HepG2 (cell line): ENCODE measurements around the gene SRSF6. TPM values are rescaled to one million over a fixed set of nuclear protein-coding genes. Genes with fewer than 3 reads are reported as not detected.

Experiments
- CHCHD3 ChIP-seq: sonication (generic); formaldehyde crosslinking; IDR thresholded peaks from 2 replicates; pipeline ENCODE4 v1.8.0; 2022; ENCODE audit warnings: mild to moderate bottlenecking, missing genetic modification reagents, moderate library complexity
- FOXM1 ChIP-seq: sonication (generic); formaldehyde crosslinking; IDR thresholded peaks from 2 replicates; pipeline ENCODE4 v1.5.0; 2020; ENCODE audit warnings: missing genetic modification reagents
- MAFK ChIP-seq, 2 experiments: IDR thresholded peaks in 1 of 2; conservative IDR thresholded peaks in 1 of 2; 2 replicates each; pipeline ENCODE4 v1.6.1; 2011; ENCODE audit warnings: improper control_type of control experiment in 2 of 2, low read length in 2 of 2
- MED1 ChIP-seq: sonication (generic); formaldehyde crosslinking; IDR thresholded peaks from 2 replicates; pipeline ENCODE4 v1.4.0; 2020; ENCODE audit warnings: missing genetic modification reagents
- MIER2 ChIP-seq: IDR thresholded peaks from 2 replicates; pipeline ENCODE4 v1.6.1; 2016; ENCODE audit warnings: missing biosample characterization, missing genetic modification reagents
- NFE2 ChIP-seq: sonication (generic); formaldehyde crosslinking; IDR thresholded peaks from 2 replicates; pipeline ENCODE4 v1.4.0; 2020; ENCODE audit warnings: missing genetic modification reagents
- NFRKB ChIP-seq: fragments of 450-650 bp; IDR thresholded peaks from 2 replicates; pipeline ENCODE4 v1.6.1; 2017
- PAWR ChIP-seq: sonication (generic); formaldehyde crosslinking; IDR thresholded peaks from 2 replicates; pipeline ENCODE4 v1.4.0; 2020; ENCODE audit warnings: missing genetic modification reagents, mild to moderate bottlenecking, borderline replicate concordance
- PRPF4 ChIP-seq: fragments of 200-400 bp; formaldehyde crosslinking; IDR thresholded peaks from 2 replicates; pipeline ENCODE4 v1.6.1; 2016; ENCODE audit warnings: low read length, low read depth; ENCODE audit not compliant: poor library complexity, severe bottlenecking
- RAD21 ChIP-seq: fragments of 450-650 bp; formaldehyde crosslinking; IDR thresholded peaks from 2 replicates; pipeline ENCODE4 v1.5.0; 2020; ENCODE audit warnings: mild to moderate bottlenecking
- RBM22 ChIP-seq: fragments of 200-400 bp; formaldehyde crosslinking; optimal IDR thresholded peaks from 2 replicates; pipeline ENCODE3; 2017; ENCODE audit warnings: mild to moderate bottlenecking, low read length, moderate library complexity
- RORA ChIP-seq: sonication (generic); formaldehyde crosslinking; IDR thresholded peaks from 2 replicates; pipeline ENCODE4 v1.5.0; 2020; ENCODE audit warnings: mild to moderate bottlenecking, missing genetic modification reagents, moderate library complexity
- SUZ12 ChIP-seq: fragments of 150-350 bp; IDR thresholded peaks from 2 replicates; pipeline ENCODE4 v1.6.1; 2014; ENCODE audit warnings: low read depth, low read length
- THYN1 ChIP-seq: sonication (generic); formaldehyde crosslinking; IDR thresholded peaks from 2 replicates; pipeline ENCODE4 v1.8.1; 2023; ENCODE audit warnings: low read depth, mild to moderate bottlenecking, moderate library complexity, missing genetic modification reagents, borderline replicate concordance
- ZMAT5 ChIP-seq: sonication (generic); formaldehyde crosslinking; IDR thresholded peaks from 2 replicates; pipeline ENCODE4 v1.5.0; 2020; ENCODE audit warnings: mild to moderate bottlenecking, low read depth, missing genetic modification reagents, borderline replicate concordance
- ZNF34 ChIP-seq: sonication (generic); formaldehyde crosslinking; IDR thresholded peaks from 2 replicates; pipeline ENCODE4 v1.4.0; 2020; ENCODE audit warnings: mild to moderate bottlenecking, missing genetic modification reagents, borderline replicate concordance
- ZNF737 ChIP-seq: sonication (generic); formaldehyde crosslinking; IDR thresholded peaks from 2 replicates; pipeline ENCODE4 v1.5.0; 2020; ENCODE audit warnings: missing genetic modification reagents, mild to moderate bottlenecking, borderline replicate concordance
- ZNF773 ChIP-seq: sonication (generic); formaldehyde crosslinking; IDR thresholded peaks from 2 replicates; pipeline ENCODE4 v1.4.0; 2020; ENCODE audit warnings: missing genetic modification reagents, borderline replicate concordance
- polyA plus RNA-seq, 8 experiments: library from polyadenylated mRNA; depleted of rRNA in 3 of 8; stranded (reverse) in 7 of 8; unstranded in 1 of 8; fragments of >200 nt; fragmentation: Illumina TruSeq in 4 of 8; extraction: Trizol in 4 of 8; gene quantifications; 2 replicates each; pipeline versions ENCODE4 v1.2.1 to v1.2.3, GENCODE V29; 2011 to 2016; ENCODE audit warnings: low read depth in 4 of 8, missing spikeins in 1 of 8, mixed read lengths in 1 of 8; ENCODE audit not compliant: insufficient read depth in 1 of 8
- total RNA-seq, 5 experiments: library from RNA; depleted of rRNA; stranded (reverse); fragments of >200 nt; fragmentation: Illumina TruSeq; extraction: Trizol; gene quantifications; 2 replicates each; pipeline ENCODE4 v1.2.3, GENCODE V29; 2016; ENCODE audit warnings: low read depth in 1 of 5
- TF ChIP-seq, protein P1 (sequence below), 2 experiments: fragments of 450-650 bp in 1 of 2; sonication (generic) in 1 of 2; formaldehyde crosslinking; IDR thresholded peaks; 2 replicates each; pipeline versions ENCODE4 v1.5.0 to v1.8.0; 2020 to 2022; ENCODE audit warnings: mild to moderate bottlenecking in 1 of 2, missing genetic modification reagents in 1 of 2
- TF ChIP-seq, protein P2 (sequence below): sonication (generic); formaldehyde crosslinking; IDR thresholded peaks from 2 replicates; pipeline ENCODE4 v1.5.0; 2020; ENCODE audit warnings: missing genetic modification reagents
- TF ChIP-seq, protein P3 (sequence below): sonication (generic); formaldehyde crosslinking; IDR thresholded peaks from 2 replicates; pipeline ENCODE4 v1.4.0; 2020; ENCODE audit warnings: missing genetic modification reagents
- TF ChIP-seq, protein P4 (sequence below): sonication (generic); formaldehyde crosslinking; IDR thresholded peaks from 2 replicates; pipeline ENCODE4 v1.8.0; 2022; ENCODE audit warnings: missing genetic modification reagents, mild to moderate bottlenecking, moderate library complexity, borderline replicate concordance

SRSF6 gene
- total and polyA plus RNA-seq, 2 of the 13 experiments (the other 11 are each of a cell fraction or from before 2014, with no cell fraction given): 156 to 194 TPM

- TF ChIP-seq RBM22 (no peak), CHCHD3 (no peak; the same call in none of the 2 replicates), PRPF4 (no peak), ZNF737 (no peak), FOXM1 (CRISPR knock-in tag) (no peak), MIER2 (0 out of 2 replicates have a peak, but pooled peaks have one; percentile 9), ZMAT5 (no peak), SUZ12 (no peak), THYN1 (CRISPR knock-in tag) (no peak), ZNF773 (CRISPR knock-in tag) (0 out of 2 replicates have a peak, but pooled peaks have one; percentile 64), RORA (CRISPR knock-in tag) (no peak), MAFK (conservative IDR thresholded peaks at IDR 0.05 in 1 of 2, IDR thresholded peaks at IDR 0.05 in 1 of 2; ENCODE audit: low read length in 2 of 2) (no peak), NFE2 (no peak), MED1 (CRISPR knock-in tag) (peak; percentile 68), PAWR (peak; percentile 91; the same call in 1 of the 2 replicates), RAD21 (CRISPR knock-in tag) (peak; percentile 69), NFRKB (no peak), ZNF34 (peak; percentile 89)
- TF ChIP-seq, protein P1, sequence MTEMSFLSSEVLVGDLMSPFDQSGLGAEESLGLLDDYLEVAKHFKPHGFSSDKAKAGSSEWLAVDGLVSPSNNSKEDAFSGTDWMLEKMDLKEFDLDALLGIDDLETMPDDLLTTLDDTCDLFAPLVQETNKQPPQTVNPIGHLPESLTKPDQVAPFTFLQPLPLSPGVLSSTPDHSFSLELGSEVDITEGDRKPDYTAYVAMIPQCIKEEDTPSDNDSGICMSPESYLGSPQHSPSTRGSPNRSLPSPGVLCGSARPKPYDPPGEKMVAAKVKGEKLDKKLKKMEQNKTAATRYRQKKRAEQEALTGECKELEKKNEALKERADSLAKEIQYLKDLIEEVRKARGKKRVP (CRISPR knock-in tag; IDR thresholded peaks at IDR 0.05): no peak
- TF ChIP-seq, protein P2, sequence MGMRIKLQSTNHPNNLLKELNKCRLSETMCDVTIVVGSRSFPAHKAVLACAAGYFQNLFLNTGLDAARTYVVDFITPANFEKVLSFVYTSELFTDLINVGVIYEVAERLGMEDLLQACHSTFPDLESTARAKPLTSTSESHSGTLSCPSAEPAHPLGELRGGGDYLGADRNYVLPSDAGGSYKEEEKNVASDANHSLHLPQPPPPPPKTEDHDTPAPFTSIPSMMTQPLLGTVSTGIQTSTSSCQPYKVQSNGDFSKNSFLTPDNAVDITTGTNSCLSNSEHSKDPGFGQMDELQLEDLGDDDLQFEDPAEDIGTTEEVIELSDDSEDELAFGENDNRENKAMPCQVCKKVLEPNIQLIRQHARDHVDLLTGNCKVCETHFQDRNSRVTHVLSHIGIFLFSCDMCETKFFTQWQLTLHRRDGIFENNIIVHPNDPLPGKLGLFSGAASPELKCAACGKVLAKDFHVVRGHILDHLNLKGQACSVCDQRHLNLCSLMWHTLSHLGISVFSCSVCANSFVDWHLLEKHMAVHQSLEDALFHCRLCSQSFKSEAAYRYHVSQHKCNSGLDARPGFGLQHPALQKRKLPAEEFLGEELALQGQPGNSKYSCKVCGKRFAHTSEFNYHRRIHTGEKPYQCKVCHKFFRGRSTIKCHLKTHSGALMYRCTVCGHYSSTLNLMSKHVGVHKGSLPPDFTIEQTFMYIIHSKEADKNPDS (CRISPR knock-in tag): peak; percentile 16; the same call in 1 of the 2 replicates
- TF ChIP-seq, protein P3, sequence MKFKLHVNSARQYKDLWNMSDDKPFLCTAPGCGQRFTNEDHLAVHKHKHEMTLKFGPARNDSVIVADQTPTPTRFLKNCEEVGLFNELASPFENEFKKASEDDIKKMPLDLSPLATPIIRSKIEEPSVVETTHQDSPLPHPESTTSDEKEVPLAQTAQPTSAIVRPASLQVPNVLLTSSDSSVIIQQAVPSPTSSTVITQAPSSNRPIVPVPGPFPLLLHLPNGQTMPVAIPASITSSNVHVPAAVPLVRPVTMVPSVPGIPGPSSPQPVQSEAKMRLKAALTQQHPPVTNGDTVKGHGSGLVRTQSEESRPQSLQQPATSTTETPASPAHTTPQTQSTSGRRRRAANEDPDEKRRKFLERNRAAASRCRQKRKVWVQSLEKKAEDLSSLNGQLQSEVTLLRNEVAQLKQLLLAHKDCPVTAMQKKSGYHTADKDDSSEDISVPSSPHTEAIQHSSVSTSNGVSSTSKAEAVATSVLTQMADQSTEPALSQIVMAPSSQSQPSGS (CRISPR knock-in tag): peak; percentile 46; the same call in 1 of the 2 replicates
- TF ChIP-seq, protein P4, sequence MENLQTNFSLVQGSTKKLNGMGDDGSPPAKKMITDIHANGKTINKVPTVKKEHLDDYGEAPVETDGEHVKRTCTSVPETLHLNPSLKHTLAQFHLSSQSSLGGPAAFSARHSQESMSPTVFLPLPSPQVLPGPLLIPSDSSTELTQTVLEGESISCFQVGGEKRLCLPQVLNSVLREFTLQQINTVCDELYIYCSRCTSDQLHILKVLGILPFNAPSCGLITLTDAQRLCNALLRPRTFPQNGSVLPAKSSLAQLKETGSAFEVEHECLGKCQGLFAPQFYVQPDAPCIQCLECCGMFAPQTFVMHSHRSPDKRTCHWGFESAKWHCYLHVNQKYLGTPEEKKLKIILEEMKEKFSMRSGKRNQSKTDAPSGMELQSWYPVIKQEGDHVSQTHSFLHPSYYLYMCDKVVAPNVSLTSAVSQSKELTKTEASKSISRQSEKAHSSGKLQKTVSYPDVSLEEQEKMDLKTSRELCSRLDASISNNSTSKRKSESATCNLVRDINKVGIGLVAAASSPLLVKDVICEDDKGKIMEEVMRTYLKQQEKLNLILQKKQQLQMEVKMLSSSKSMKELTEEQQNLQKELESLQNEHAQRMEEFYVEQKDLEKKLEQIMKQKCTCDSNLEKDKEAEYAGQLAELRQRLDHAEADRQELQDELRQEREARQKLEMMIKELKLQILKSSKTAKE (CRISPR knock-in tag): no peak; the same call in 1 of the 2 replicates
Measured at GRCh38 chr20:43507150-43508080, 49.7 kb downstream of the SRSF6 start, which contains the start of gene L3MBTL1 (continued).
